Epithelial cell of proximal tubule (primary cell): ENCODE data around the gene RNASE8. TPM values are rescaled to one million over a fixed set of nuclear protein-coding genes. Genes with fewer than 3 reads are reported as not detected.

Source experiments
- DNase-seq: peaks from one replicate; pipeline ENCODE4 v3.0.0-alpha.2; 2011; ENCODE audit warnings: low read depth
- H3K4me3 ChIP-seq: 2 replicates; pipeline ENCODE4 v1.5.1; 2011; ENCODE audit warnings: low read depth, mild to moderate bottlenecking, low read length
- CTCF ChIP-seq: conservative IDR thresholded peaks from 2 replicates; pipeline ENCODE4 v1.5.1; 2012; ENCODE audit warnings: low read depth, mild to moderate bottlenecking, low read length
- total RNA-seq: library from RNA; depleted of rRNA; stranded (reverse); fragments of >200 nt; gene quantifications from 2 replicates; pipeline ENCODE4 v1.2.3, GENCODE V29; 2015

The RNASE8 gene
- total RNA-seq, 1 donor from 2014 or later = not detected

GRCh38 chr14:21032326-21033132, 25.1 kb upstream of the RNASE8 start:
- no peak for DNase-seq
- no peak for TF ChIP-seq CTCF
- no peak overlapping the region for H3K4me3 ChIP-seq

- no peak for DNase-seq
- TF ChIP-seq CTCF = no peak
- H3K4me3 ChIP-seq = no peak overlapping the region
Measured at GRCh38 chr14:21033133-21033698, 24.4 kb upstream of the RNASE8 start.

GRCh38 chr14:21034707-21035106, 22.9 kb upstream of the RNASE8 start, which contains the start of gene RNASE13:
Gene RNASE13 (minus strand): TSS chr14:21034807. CDS start chr14:21034288, 519 bp downstream.
- no peak for TF ChIP-seq CTCF
- no peak within 1 kb of the TSS for H3K4me3 ChIP-seq
- DNase-seq = no peak

- no peak for TF ChIP-seq CTCF
- H3K4me3 ChIP-seq = no peak overlapping the region
- DNase-seq = no peak
Measured at GRCh38 chr14:21036751-21037150, 20.9 kb upstream of the RNASE8 start.

- no peak for TF ChIP-seq CTCF
- DNase-seq = no peak
- no peak overlapping the region for H3K4me3 ChIP-seq
Measured at GRCh38 chr14:21037156-21037555, 20.5 kb upstream of the RNASE8 start.

- DNase-seq = no peak
- H3K4me3 ChIP-seq = no peak overlapping the region
- no peak for TF ChIP-seq CTCF
Measured at GRCh38 chr14:21038441-21039422, 18.9 kb upstream of the RNASE8 start.
